PC-9 (cell line): ENCODE data around the gene WDR59. TPM values are rescaled to one million over a fixed set of nuclear protein-coding genes. Genes with fewer than 3 reads are reported as not detected.
"Not testable (repeated sequence)": the region's sequence is repeated elsewhere in the genome, so short reads cannot be mapped to it uniquely, and the experiment has no call there.

Source experiments
- BruUV-seq: library from RNA; stranded (reverse); fragments of 400-500 nt; replicated peaks from 2 replicates; lab custom pipeline; 2021; lab: Mats Ljungman, UMichigan
- CTCF ChIA-PET: fragments of 300-600 bp; sonication (Branson Sonifier 250); formaldehyde crosslinking; loops from one replicate; lab custom pipeline; 2022; ENCODE audit warnings: antibody characterized with exemption; lab: Charles Lee
- POLR2A ChIA-PET: fragments of 300-600 bp; sonication (Branson Sonifier 250); formaldehyde crosslinking; loops from one replicate; lab custom pipeline; 2022; ENCODE audit warnings: antibody characterized with exemption; ENCODE audit not compliant: unreplicated experiment; lab: Charles Lee
- DNase-seq, 2 experiments: peaks; one replicate each; pipeline versions ENCODE4 v3.0.0 to v3.0.0-alpha.2; 2015 to 2022; ENCODE audit warnings: mixed read lengths in 1 of 2
- H2AFZ ChIP-seq: fragments of 200-600 bp; sonication (generic); 2 replicates; pipeline ENCODE4 v1.8.1; 2017; ENCODE audit warnings: antibody characterized with exemption
- H3F3A ChIP-seq: fragments of 200-600 bp; sonication (generic); 2 replicates; pipeline ENCODE4 v1.8.1; 2017; ENCODE audit warnings: antibody characterized with exemption, mild to moderate bottlenecking, low read depth; ENCODE audit not compliant: insufficient read depth
- H3K27ac ChIP-seq: fragments of 200-600 bp; sonication (generic); 2 replicates; pipeline ENCODE4 v1.6.1; 2016; ENCODE audit warnings: mixed run types
- H3K27me3 ChIP-seq: fragments of 200-600 bp; sonication (generic); 2 replicates; pipeline ENCODE4 v1.6.1; 2016; ENCODE audit warnings: low read depth, mixed run types; ENCODE audit not compliant: insufficient read depth
- H3K36me3 ChIP-seq: fragments of 200-600 bp; sonication (generic); 2 replicates; pipeline ENCODE4 v1.6.1; 2016; ENCODE audit warnings: low read depth, mixed run types
- H3K4me1 ChIP-seq: fragments of 200-600 bp; sonication (generic); replicated peaks from 2 replicates; pipeline ENCODE4 v1.6.1; 2016; ENCODE audit warnings: mixed run types; ENCODE audit not compliant: insufficient read depth
- H3K4me2 ChIP-seq: fragments of 200-600 bp; sonication (generic); 2 replicates; pipeline ENCODE4 v1.6.1; 2017; ENCODE audit warnings: mixed run types
- H3K4me3 ChIP-seq: fragments of 200-600 bp; sonication (generic); 2 replicates; pipeline ENCODE4 v1.6.1; 2016; ENCODE audit warnings: mixed run types
- H3K79me2 ChIP-seq: fragments of 200-600 bp; sonication (generic); 2 replicates; pipeline ENCODE4 v1.6.1; 2017; ENCODE audit warnings: low read depth, mixed run types
- H3K9me2 ChIP-seq: fragments of 200-600 bp; sonication (generic); 2 replicates; pipeline ENCODE4 v1.8.1; 2017; ENCODE audit warnings: mild to moderate bottlenecking; ENCODE audit not compliant: insufficient read depth
- H3K9me3 ChIP-seq: fragments of 200-600 bp; sonication (generic); 2 replicates; pipeline ENCODE4 v1.8.1; 2016; ENCODE audit warnings: low read depth; ENCODE audit not compliant: insufficient read depth
- H4K20me1 ChIP-seq: fragments of 200-600 bp; sonication (generic); 2 replicates; pipeline ENCODE4 v1.8.1; 2017; ENCODE audit not compliant: insufficient read depth
- CTCF ChIP-seq: fragments of 200-600 bp; sonication (generic); conservative IDR thresholded peaks from 2 replicates; pipeline ENCODE4 v1.6.1; 2017; ENCODE audit warnings: mixed run types, antibody characterized with exemption, mild to moderate bottlenecking, moderate library complexity
- EZH2 ChIP-seq: fragments of 200-600 bp; sonication (generic); IDR thresholded peaks from 2 replicates; pipeline ENCODE4 v1.8.0; 2017; ENCODE audit warnings: antibody characterized with exemption, low read depth
- intact Hi-C: fragments of 100-400 bp; cut with micrococcal nuclease; formaldehyde crosslinking; loops from one replicate; pipeline ENCODE4 v1.10.0; 2022; ENCODE audit not compliant: unreplicated experiment
- total RNA-seq: library from RNA; stranded (reverse); gene quantifications from 2 replicates; pipeline ENCODE4 v1.2.3, GENCODE V29; 2021

The WDR59 gene
- total RNA-seq, 1 experiment from 2014 or later = 97.1 TPM

- H3F3A ChIP-seq = peaks cover 4% of the 10 kb centered on the region; the same call in 1 of the 2 replicates
- H3K27me3 ChIP-seq = no peaks in the 10 kb centered on the region
- no peaks in the 10 kb centered on the region for H3K36me3 ChIP-seq
- DNase-seq = no peak
- BruUV-seq = no TSS peak
- no peaks in the 10 kb centered on the region for H4K20me1 ChIP-seq
- ChIA-PET POLR2A (no interaction called here), CTCF (no interaction called here)
- H3K9me2 ChIP-seq = no peaks in the 10 kb centered on the region
- TF ChIP-seq CTCF (no peak), EZH2 (no peak)
- H3K4me2 ChIP-seq = no peak overlapping the region
- intact Hi-C loops = loop anchor here (10.0 kb wide), 1 partner anchor 286 kb away; the partner anchor contains the start of gene MLKL
- no peak overlapping the region for H2AFZ ChIP-seq
- no peaks in the 10 kb centered on the region for H3K9me3 ChIP-seq
- no peak overlapping the region for H3K4me3 ChIP-seq
- 0 out of 2 replicates have a peak, but pooled peaks cover 5% of the 10 kb centered on the region for H3K4me1 ChIP-seq
- no peaks in the 10 kb centered on the region for H3K79me2 ChIP-seq
- H3K27ac ChIP-seq = no peak overlapping the region
These were observed 6.3 kb upstream of the WDR59 start for GRCh38 chr16:74991268-74991592.

GRCh38 chr16:74990832-74991231, 5.9 kb upstream of the WDR59 start:
- DNase-seq = no peak
- H3K27me3 ChIP-seq = no peaks in the 10 kb centered on the region
- H3K79me2 ChIP-seq = no peaks in the 10 kb centered on the region
- no peaks in the 10 kb centered on the region for H3K9me2 ChIP-seq
- H3K27ac ChIP-seq = no peak overlapping the region
- no TSS peak for BruUV-seq
- no peaks in the 10 kb centered on the region for H4K20me1 ChIP-seq
- intact Hi-C loops = loop anchor here (10.0 kb wide), 1 partner anchor 286 kb away; the partner anchor contains the start of gene MLKL
- H2AFZ ChIP-seq = no peak overlapping the region
- H3K9me3 ChIP-seq = no peaks in the 10 kb centered on the region
- no peak overlapping the region for H3K4me3 ChIP-seq
- H3K4me1 ChIP-seq = 0 out of 2 replicates have a peak, but pooled peaks cover 8% of the 10 kb centered on the region
- no peaks in the 10 kb centered on the region for H3K36me3 ChIP-seq
- ChIA-PET CTCF (no interaction called here), POLR2A (no interaction called here)
- no peak overlapping the region for H3K4me2 ChIP-seq
- TF ChIP-seq CTCF = no peak
- no peak for TF ChIP-seq EZH2
- H3F3A ChIP-seq = peaks cover 3% of the 10 kb centered on the region; the same call in 1 of the 2 replicates

DNA sequence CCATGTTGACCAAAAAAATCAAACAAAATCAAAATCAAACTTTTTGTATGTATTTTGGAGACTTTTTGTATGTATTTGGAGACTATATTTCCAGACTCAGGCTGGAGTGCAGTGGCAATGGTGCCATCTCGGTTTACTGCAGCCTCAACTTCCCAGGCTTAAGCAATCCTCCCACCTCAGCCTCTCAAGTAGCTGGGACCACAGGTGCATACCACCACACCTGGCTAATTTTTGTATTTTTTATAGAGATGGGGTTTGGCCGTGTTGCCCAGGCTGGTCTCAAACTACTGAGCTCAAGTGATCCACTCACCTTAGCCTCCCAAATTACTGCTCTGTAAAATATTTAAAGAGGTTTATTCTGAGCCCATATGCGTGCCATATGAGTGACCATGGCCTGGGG, 4.9 kb upstream of the WDR59 start:
- POLR2A ChIA-PET, H4K20me1 ChIP-seq, H3K4me1 ChIP-seq, H3K27ac ChIP-seq, CTCF ChIA-PET, H3K9me3 ChIP-seq, H3K27me3 ChIP-seq, H3K4me3 ChIP-seq, H3K79me2 ChIP-seq, DNase-seq, H3K4me2 ChIP-seq, H3K9me2 ChIP-seq, BruUV-seq, H3F3A ChIP-seq, H3K36me3 ChIP-seq, H2AFZ ChIP-seq: not testable (repeated sequence)
- intact Hi-C loops = loop anchor here (10.0 kb wide), 1 partner anchor 285 kb away; the partner anchor contains the start of gene MLKL
